Prostate gland (tissue), 2 donors: ENCODE data around the gene RAI14. TPM values are rescaled to one million over a fixed set of nuclear protein-coding genes. Genes with fewer than 3 reads are reported as not detected.

Source experiments
- DNase-seq: peaks from one replicate; pipeline ENCODE4 v3.0.0-alpha.2; 2019; ENCODE audit warnings: low spot score
- H3K27ac ChIP-seq, 2 donors: fragments of 200-600 bp; sonication (generic); 2 replicates each; pipeline ENCODE4 v1.5.1; 2017 to 2019
- H3K27me3 ChIP-seq: fragments of 200-600 bp; sonication (generic); replicated peaks from 2 replicates; pipeline ENCODE4 v1.5.1; 2019; ENCODE audit not compliant: insufficient read depth
- H3K36me3 ChIP-seq, 2 donors: fragments of 200-600 bp; sonication (generic); 1 replicate in 1 of 2; 2 replicates in 1 of 2; pipeline versions ENCODE4 v1.5.1 to v1.8.1; 2017 to 2019
- H3K4me1 ChIP-seq: fragments of 200-600 bp; sonication (generic); replicated peaks from 2 replicates; pipeline ENCODE4 v1.5.1; 2019
- H3K4me3 ChIP-seq, 2 donors: fragments of 200-600 bp; sonication (generic); 2 replicates each; pipeline ENCODE4 v1.5.1; 2017 to 2019
- H3K9me3 ChIP-seq: fragments of 200-600 bp; sonication (generic); 2 replicates; pipeline ENCODE4 v1.5.1; 2017
- CTCF ChIP-seq, 4 experiments: fragments of 200-600 bp in 2 of 4; fragments of 450-650 bp in 2 of 4; sonication (generic) in 2 of 4; IDR thresholded peaks; 1 replicate in 3 of 4; 2 replicates in 1 of 4; pipeline ENCODE4 v1.5.1; 2016 to 2019; ENCODE audit warnings: antibody characterized with exemption in 4 of 4, mild to moderate bottlenecking in 2 of 4, moderate library complexity in 2 of 4
- POLR2A ChIP-seq: fragments of 450-650 bp; IDR thresholded peaks from one replicate; pipeline ENCODE4 v1.6.1; 2016; ENCODE audit warnings: antibody characterized with exemption, mild to moderate bottlenecking
- POLR2AphosphoS5 ChIP-seq: sonication (generic); formaldehyde crosslinking; IDR thresholded peaks from one replicate; pipeline ENCODE4 v1.6.1; 2017; ENCODE audit warnings: antibody characterized with exemption
- WGBS: methylation state at CpG from one replicate; pipeline ENCODE4 v1.1.5; 2018; 5-methylcytosine and 5-hydroxymethylcytosine counted together
- intact Hi-C: fragments of 100-400 bp; cut with DNase I; formaldehyde crosslinking; loops from one replicate; pipeline ENCODE4 v1.14.2; 2022
- total RNA-seq, 2 donors: library from RNA; depleted of rRNA; stranded (reverse); fragments of >200 nt; gene quantifications; one replicate each; pipeline ENCODE4 v1.1.0, GENCODE V29; 2016

The RAI14 gene
- total RNA-seq, 2 donors from 2014 or later, result 9.6 to 23.7 TPM

GRCh38 chr5:34843497-34843896, 187.4 kb downstream of the RAI14 start:
- TF ChIP-seq CTCF (IDR thresholded peaks at IDR 0.05) (no peak), POLR2AphosphoS5 (no peak), POLR2A (no peak)
- intact Hi-C loops, result loop anchor here (5.0 kb wide), 1 partner anchor 186 kb away; the partner anchor contains the start of gene RAI14
- no peaks in the 10 kb centered on the region for H3K36me3 ChIP-seq
- no peaks in the 10 kb centered on the region for H3K4me1 ChIP-seq
- no peaks in the 10 kb centered on the region for H3K27me3 ChIP-seq
- no peak overlapping the region for H3K4me3 ChIP-seq
- H3K9me3 ChIP-seq, result no peaks in the 10 kb centered on the region
- H3K27ac ChIP-seq, result no peak overlapping the region
- 25% methylated on average over 2 of the region's 2 CpGs for WGBS
- no peak for DNase-seq

- TF ChIP-seq POLR2AphosphoS5 (no peak), POLR2A (no peak), CTCF (IDR thresholded peaks at IDR 0.05) (no peak)
- H3K4me1 ChIP-seq, result no peaks in the 10 kb centered on the region
- H3K9me3 ChIP-seq, result no peaks in the 10 kb centered on the region
- no peak for DNase-seq
- WGBS, result 32% methylated on average over 3 of the region's 3 CpGs
- intact Hi-C loops, result loop anchor here (5.0 kb wide), 1 partner anchor 187 kb away; the partner anchor contains the start of gene RAI14
- H3K27ac ChIP-seq, result no peak overlapping the region
- H3K27me3 ChIP-seq, result no peaks in the 10 kb centered on the region
- H3K4me3 ChIP-seq, result no peak overlapping the region
- H3K36me3 ChIP-seq, result no peaks in the 10 kb centered on the region
Observed at GRCh38 chr5:34844106-34844505, 188.0 kb downstream of the RAI14 start.

- Histone ChIP-seq H3K27me3 (no peaks in the 10 kb centered on the region), H3K4me1 (no peaks in the 10 kb centered on the region), H3K4me3 (no peak overlapping the region), H3K36me3 (no peaks in the 10 kb centered on the region), H3K27ac (no peak overlapping the region), H3K9me3 (no peaks in the 10 kb centered on the region)
- no peak for DNase-seq
- intact Hi-C loops, result loop anchor here (5.0 kb wide), 1 partner anchor 188 kb away; the partner anchor contains the start of gene RAI14
- TF ChIP-seq POLR2A (no peak), CTCF (IDR thresholded peaks at IDR 0.05) (no peak), POLR2AphosphoS5 (no peak)
- 73% methylated on average over 4 of the region's 4 CpGs for WGBS
Observed at GRCh38 chr5:34844999-34845398, 188.9 kb downstream of the RAI14 start.

- H3K9me3 ChIP-seq, result no peaks in the 10 kb centered on the region
- TF ChIP-seq POLR2A, result no peak
- no peak for TF ChIP-seq CTCF (IDR thresholded peaks at IDR 0.05)
- TF ChIP-seq POLR2AphosphoS5, result no peak
- no peaks in the 10 kb centered on the region for H3K27me3 ChIP-seq
- no peak for DNase-seq
- H3K36me3 ChIP-seq, result no peaks in the 10 kb centered on the region
- H3K27ac ChIP-seq, result no peak overlapping the region
- intact Hi-C loops, result no loop called here
- H3K4me3 ChIP-seq, result no peak overlapping the region
- H3K4me1 ChIP-seq, result no peaks in the 10 kb centered on the region
Observed at GRCh38 chr5:34847056-34847455, 190.9 kb downstream of the RAI14 start.

- Histone ChIP-seq H3K27me3 (no peaks in the 10 kb centered on the region), H3K4me1 (no peaks in the 10 kb centered on the region), H3K4me3 (no peak overlapping the region), H3K36me3 (no peaks in the 10 kb centered on the region), H3K9me3 (no peaks in the 10 kb centered on the region), H3K27ac (no peak overlapping the region)
- no peak for TF ChIP-seq POLR2AphosphoS5
- no peak for TF ChIP-seq POLR2A
- DNase-seq, result no peak
- WGBS, result 96% methylated on average over 4 of the region's 4 CpGs
- intact Hi-C loops, result no loop called here
Observed at GRCh38 chr5:34847552-34847951, 191.4 kb downstream of the RAI14 start.
